GM12891 (cell line): ENCODE measurements around the gene KRTAP10-7.
"Not testable (repeated sequence)": the region's sequence is repeated elsewhere in the genome, so short reads cannot be mapped to it uniquely, and the experiment has no call there.

ENCODE experiments used
- DNase-seq: peaks from one replicate; pipeline ENCODE4 v3.0.0; 2011; ENCODE audit warnings: low spot score; ENCODE audit not compliant: insufficient read length
- FAIRE-seq: peaks from 2 replicates; lab custom pipeline; 2011; peaks lifted over from hg19 to GRCh38; lab: Jason Lieb, UNC
- PAX5 ChIP-seq: IDR thresholded peaks from 2 replicates; pipeline ENCODE4 v1.6.1; 2011; ENCODE audit warnings: low read length, moderate library complexity, mild to moderate bottlenecking; ENCODE audit not compliant: insufficient read depth, severe bottlenecking
- POLR2A ChIP-seq: IDR thresholded peaks from 2 replicates; pipeline ENCODE4 v1.6.1; 2011; ENCODE audit warnings: low read depth, low read length, control low read depth
- POLR2AphosphoS5 ChIP-seq: IDR thresholded peaks from 2 replicates; pipeline ENCODE4 v1.6.1; 2011; ENCODE audit warnings: low read depth, low read length, control low read depth
- POU2F2 ChIP-seq: IDR thresholded peaks from 2 replicates; pipeline ENCODE4 v1.6.1; 2011; ENCODE audit warnings: low read depth, mild to moderate bottlenecking, control low read depth, low read length, moderate library complexity
- SPI1 ChIP-seq: IDR thresholded peaks from 2 replicates; pipeline ENCODE4 v1.6.1; 2011; ENCODE audit warnings: low read depth, low read length, control low read depth
- TAF1 ChIP-seq: IDR thresholded peaks from 2 replicates; pipeline ENCODE4 v1.6.1; 2011; ENCODE audit warnings: low read depth, low read length, control low read depth

KRTAP10-7 gene

GRCh38 chr21:44579056-44579832 is 21.2 kb upstream of the KRTAP10-7 start:
- TF ChIP-seq POU2F2, result no peak
- DNase-seq (no peak), FAIRE-seq (no peak)

GRCh38 chr21:44579833-44580144 is 20.6 kb upstream of the KRTAP10-7 start:
- FAIRE-seq (no peak), DNase-seq (no peak)
- no peak for TF ChIP-seq POLR2AphosphoS5
- TF ChIP-seq SPI1, result no peak
- TF ChIP-seq TAF1, result no peak
- TF ChIP-seq POU2F2, result no peak
- TF ChIP-seq PAX5, result no peak

GRCh38 chr21:44580231-44580821 is 20.1 kb upstream of the KRTAP10-7 start, which contains the start of gene KRTAP10-5:
Gene KRTAP10-5 (minus strand): TSS chr21:44580604. CDS start chr21:44580578, 26 bp downstream.
- DNase-seq, FAIRE-seq: not testable (repeated sequence)

GRCh38 chr21:44581158-44581557 is 19.2 kb upstream of the KRTAP10-7 start:
- TF ChIP-seq SPI1 (no peak), PAX5 (no peak), TAF1 (no peak), POU2F2 (no peak), POLR2A (no peak), POLR2AphosphoS5 (no peak)
- DNase-seq (no peak), FAIRE-seq (no peak)

GRCh38 chr21:44582055-44582454 is 18.3 kb upstream of the KRTAP10-7 start:
- TF ChIP-seq POLR2A, result no peak
- no peak for TF ChIP-seq TAF1
- no peak for TF ChIP-seq POLR2AphosphoS5
- no peak for TF ChIP-seq SPI1
- TF ChIP-seq PAX5, result no peak
- DNase-seq (no peak), FAIRE-seq (no peak)

- DNase-seq (no peak), FAIRE-seq (no peak)
- TF ChIP-seq POLR2A (no peak), SPI1 (no peak), POLR2AphosphoS5 (no peak), PAX5 (no peak), POU2F2 (no peak), TAF1 (no peak)
Observed at GRCh38 chr21:44583089-44583799, 17.2 kb upstream of the KRTAP10-7 start.

- no peak for FAIRE-seq
- DNase-seq, result no peak
- no peak for TF ChIP-seq POLR2AphosphoS5
- no peak for TF ChIP-seq POU2F2
- TF ChIP-seq TAF1, result no peak
- no peak for TF ChIP-seq POLR2A
- no peak for TF ChIP-seq PAX5
- no peak for TF ChIP-seq SPI1
Observed at GRCh38 chr21:44583800-44584147, 16.6 kb upstream of the KRTAP10-7 start.

- TF ChIP-seq SPI1 (no peak), POLR2A (no peak), POU2F2 (no peak), TAF1 (no peak), PAX5 (no peak), POLR2AphosphoS5 (no peak)
- FAIRE-seq (no peak), DNase-seq (no peak)
Observed at GRCh38 chr21:44585892-44586291, 14.5 kb upstream of the KRTAP10-7 start.

GRCh38 chr21:44589094-44589493 is 11.3 kb upstream of the KRTAP10-7 start:
- no peak for TF ChIP-seq POLR2A
- no peak for TF ChIP-seq PAX5
- DNase-seq (no peak), FAIRE-seq (no peak)

GRCh38 chr21:44589586-44590305 is 10.7 kb upstream of the KRTAP10-7 start:
- FAIRE-seq, result no peak
- no peak for TF ChIP-seq PAX5
- TF ChIP-seq SPI1, result no peak
- no peak for TF ChIP-seq TAF1
- no peak for TF ChIP-seq POLR2AphosphoS5
- TF ChIP-seq POLR2A, result no peak
- no peak for TF ChIP-seq POU2F2
- no peak for DNase-seq
